Hippocampal formation (tissue), 2 donors: Measurements from ENCODE around the gene DICER1.
"Not testable (repeated sequence)": the region's sequence is repeated elsewhere in the genome, so short reads cannot be mapped to it uniquely, and the experiment has no call there.

Experiments used
- DNase-seq, 2 donors: peaks; one replicate each; lab custom pipeline; 2025; lab: John Stamatoyannopoulos, UW

DICER1 gene

GRCh38 chr14:95146079-95146771, 11.1 kb downstream of the DICER1 start:
- no peak for DNase-seq

- DNase-seq = no peak
Observed at GRCh38 chr14:95144849-95145248, 12.5 kb downstream of the DICER1 start.

GRCh38 chr14:95143808-95144620, 13.3 kb downstream of the DICER1 start:
- DNase-seq = no peak

- DNase-seq = no peak
Observed at GRCh38 chr14:95142208-95142607, 15.1 kb downstream of the DICER1 start.

- no peak for DNase-seq
Observed at GRCh38 chr14:95141684-95142083, 15.6 kb downstream of the DICER1 start.

- peak in 1 of 2 donors; percentile 81 for DNase-seq
Observed at GRCh38 chr14:95140060-95140858, 17.1 kb downstream of the DICER1 start.

GRCh38 chr14:95138876-95139275, 18.5 kb downstream of the DICER1 start:
- no peak for DNase-seq

- DNase-seq = not testable (repeated sequence)
Observed at GRCh38 chr14:95138455-95138854, 18.9 kb downstream of the DICER1 start.

GRCh38 chr14:95137804-95138167, 19.5 kb downstream of the DICER1 start:
- DNase-seq = peak in 1 of 2 donors; percentile 36

GRCh38 chr14:95137164-95137803, 20.0 kb downstream of the DICER1 start:
- DNase-seq = no peak

- DNase-seq = no peak
Observed at GRCh38 chr14:95136631-95137030, 20.7 kb downstream of the DICER1 start.

GRCh38 chr14:95134304-95134933, 22.9 kb downstream of the DICER1 start:
- no peak for DNase-seq

GRCh38 chr14:95133282-95133681, 24.0 kb downstream of the DICER1 start:
- DNase-seq = peak in 1 of 2 donors; percentile 51

- no peak for DNase-seq
Observed at GRCh38 chr14:95132760-95133159, 24.6 kb downstream of the DICER1 start.

- DNase-seq = no peak
Observed at GRCh38 chr14:95130549-95130948, 26.8 kb downstream of the DICER1 start.

- no peak for DNase-seq
Observed at GRCh38 chr14:95128140-95128539, 29.2 kb downstream of the DICER1 start.

- no peak for DNase-seq
Observed at GRCh38 chr14:95127531-95127911, 29.8 kb downstream of the DICER1 start.

- DNase-seq = no peak
Observed at GRCh38 chr14:95126906-95127530, 30.3 kb downstream of the DICER1 start.

GRCh38 chr14:95125915-95126314, 31.4 kb downstream of the DICER1 start:
- DNase-seq = no peak

GRCh38 chr14:95125221-95125620, 32.1 kb downstream of the DICER1 start:
- no peak for DNase-seq
